ENCODE measurements around the gene PTCSC3. TPM values are rescaled to one million over a fixed set of nuclear protein-coding genes. Genes with fewer than 3 reads are reported as not detected.

The PTCSC3 gene
- total RNA-seq, 3 donors from 2014 or later (not counting 1 experiment from before 2014, with no cell fraction given), result not detected

DNA sequence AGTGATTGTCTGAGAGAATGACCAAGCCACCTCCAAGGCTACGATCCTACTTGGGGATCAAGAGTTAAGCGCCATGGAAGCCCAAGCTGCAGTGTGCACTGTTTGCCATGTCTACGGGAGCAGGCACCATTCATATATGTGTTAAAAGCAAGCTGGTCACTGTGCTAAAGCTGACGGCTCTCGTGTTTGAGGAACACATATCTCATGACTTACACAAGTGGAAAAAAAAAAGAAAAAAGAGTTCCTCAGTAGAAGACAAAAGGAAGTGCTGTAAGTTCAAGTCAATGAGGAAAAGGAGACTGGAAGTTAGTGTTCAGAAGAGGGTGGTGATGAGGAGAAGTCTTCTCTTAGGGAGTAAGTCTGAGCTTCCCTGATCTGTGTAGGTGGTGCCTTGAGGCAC is 4.9 kb upstream of the PTCSC3 start:
- no peaks in the 10 kb centered on the region for H3K27me3 Mint-ChIP-seq (ENCODE audit: low read depth in 2 of 2)
- H3K27ac Mint-ChIP-seq, result no peak overlapping the region
- H3K4me1 Mint-ChIP-seq, result no peaks in the 10 kb centered on the region
- H3K36me3 ChIP-seq (ENCODE audit: control insufficient read depth, insufficient read depth, low read length), result no peaks in the 10 kb centered on the region
- no peaks in the 10 kb centered on the region for H3K27me3 ChIP-seq (ENCODE audit: control insufficient read depth, insufficient read depth, low read length)
- intact Hi-C loops (cut with micrococcal nuclease), result no loop called here
- H3K36me3 Mint-ChIP-seq, result no peaks in the 10 kb centered on the region
- H3K4me1 ChIP-seq (ENCODE audit: control insufficient read depth, insufficient read depth, low read length), result no peaks in the 10 kb centered on the region
- H3K9me3 Mint-ChIP-seq, result peaks cover 3 to 5% of the 10 kb centered on the region in 2 donors
- DNase-seq (no peak), ATAC-seq (no peak)
- 60% methylated on average over 5 of the region's 5 CpGs for WGBS (ENCODE audit: insufficient coverage)
- no peak overlapping the region for H3K27ac ChIP-seq (ENCODE audit: low read length)
- H3K4me3 Mint-ChIP-seq, result no peak overlapping the region
- H3K9me3 ChIP-seq (ENCODE audit: control insufficient read depth, insufficient read depth, low read length), result no peaks in the 10 kb centered on the region
- TF ChIP-seq, protein P1, sequence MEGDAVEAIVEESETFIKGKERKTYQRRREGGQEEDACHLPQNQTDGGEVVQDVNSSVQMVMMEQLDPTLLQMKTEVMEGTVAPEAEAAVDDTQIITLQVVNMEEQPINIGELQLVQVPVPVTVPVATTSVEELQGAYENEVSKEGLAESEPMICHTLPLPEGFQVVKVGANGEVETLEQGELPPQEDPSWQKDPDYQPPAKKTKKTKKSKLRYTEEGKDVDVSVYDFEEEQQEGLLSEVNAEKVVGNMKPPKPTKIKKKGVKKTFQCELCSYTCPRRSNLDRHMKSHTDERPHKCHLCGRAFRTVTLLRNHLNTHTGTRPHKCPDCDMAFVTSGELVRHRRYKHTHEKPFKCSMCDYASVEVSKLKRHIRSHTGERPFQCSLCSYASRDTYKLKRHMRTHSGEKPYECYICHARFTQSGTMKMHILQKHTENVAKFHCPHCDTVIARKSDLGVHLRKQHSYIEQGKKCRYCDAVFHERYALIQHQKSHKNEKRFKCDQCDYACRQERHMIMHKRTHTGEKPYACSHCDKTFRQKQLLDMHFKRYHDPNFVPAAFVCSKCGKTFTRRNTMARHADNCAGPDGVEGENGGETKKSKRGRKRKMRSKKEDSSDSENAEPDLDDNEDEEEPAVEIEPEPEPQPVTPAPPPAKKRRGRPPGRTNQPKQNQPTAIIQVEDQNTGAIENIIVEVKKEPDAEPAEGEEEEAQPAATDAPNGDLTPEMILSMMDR (IDR thresholded peaks at IDR 0.05), result no peak
- H3K4me3 ChIP-seq (ENCODE audit: low read length), result no peak overlapping the region

DNA sequence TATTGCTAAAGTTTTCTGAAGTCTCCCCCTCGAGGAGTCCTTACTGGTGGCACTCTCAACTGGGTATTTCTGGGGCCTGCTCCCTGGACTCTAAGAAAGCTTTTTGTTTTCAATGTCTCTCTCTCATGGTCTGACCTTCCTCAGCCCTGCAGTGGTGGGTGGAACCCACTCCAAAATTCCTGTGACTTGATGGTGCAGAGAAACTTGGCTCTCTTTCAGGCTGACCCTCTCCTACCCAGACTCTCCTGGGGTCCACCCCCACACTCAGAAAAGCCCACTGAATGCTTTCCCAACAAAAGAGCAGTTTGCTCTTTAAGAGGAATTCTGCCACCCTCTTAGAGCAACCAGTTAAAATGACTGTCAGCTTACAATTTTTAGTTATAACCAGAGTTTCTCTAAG is 967 bp upstream of the PTCSC3 start:
- H3K36me3 Mint-ChIP-seq, result no peaks in the 10 kb centered on the region
- Histone ChIP-seq H3K27ac (ENCODE audit: low read length) (no peak overlapping the region), H3K36me3 (ENCODE audit: control insufficient read depth, insufficient read depth, low read length) (no peaks in the 10 kb centered on the region), H3K4me1 (ENCODE audit: control insufficient read depth, insufficient read depth, low read length) (no peaks in the 10 kb centered on the region), H3K9me3 (ENCODE audit: control insufficient read depth, insufficient read depth, low read length) (no peaks in the 10 kb centered on the region), H3K4me3 (ENCODE audit: low read length) (no peak overlapping the region), H3K27me3 (ENCODE audit: control insufficient read depth, insufficient read depth, low read length) (no peaks in the 10 kb centered on the region)
- H3K9me3 Mint-ChIP-seq, result peaks cover 0 to 4% of the 10 kb centered on the region in 2 donors
- intact Hi-C loops (cut with micrococcal nuclease), result no loop called here
- H3K27me3 Mint-ChIP-seq (ENCODE audit: low read depth in 2 of 2), result peaks cover 0 to 3% of the 10 kb centered on the region in 2 donors
- no peak for DNase-seq
- no peaks in the 10 kb centered on the region for H3K4me1 Mint-ChIP-seq
- no peak overlapping the region for H3K27ac Mint-ChIP-seq
- 79% methylated on average over 1 of the region's 1 CpG for WGBS (ENCODE audit: insufficient coverage)
- ATAC-seq, result no peak
- H3K4me3 Mint-ChIP-seq, result no peak overlapping the region
- TF ChIP-seq, protein P1 (IDR thresholded peaks at IDR 0.05), result no peak

DNA sequence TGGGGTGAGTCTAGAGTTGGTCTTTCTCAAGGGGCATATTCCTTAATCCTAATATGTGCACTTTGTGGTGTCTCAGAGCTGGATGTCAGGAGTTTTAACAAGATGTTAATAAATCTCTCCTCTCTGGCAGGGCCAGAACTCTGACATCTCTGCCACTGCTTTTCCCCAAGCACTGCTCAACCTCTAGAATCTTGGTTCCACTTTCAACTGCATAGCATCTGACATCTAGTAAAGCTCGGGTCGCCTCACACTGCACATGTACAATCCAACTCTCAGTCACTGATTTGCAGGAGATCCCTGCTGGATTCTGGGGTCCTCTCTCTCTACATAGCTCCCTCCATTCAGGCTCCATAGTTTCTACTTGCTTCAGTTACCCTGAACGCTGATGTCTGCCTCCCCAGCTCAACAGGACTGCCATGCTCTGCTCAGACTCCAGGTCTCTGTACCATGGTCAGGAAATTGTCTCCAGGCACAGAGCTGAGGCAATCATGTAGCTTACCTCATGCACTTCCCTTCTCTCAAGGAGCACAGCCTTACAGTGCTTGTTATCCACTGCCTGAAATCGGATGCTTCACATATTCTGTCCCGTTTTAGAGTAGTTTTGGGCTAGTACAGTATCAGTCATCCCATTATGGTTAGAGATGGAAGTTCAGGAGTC is 1.6 kb downstream of the PTCSC3 start:
- H3K36me3 Mint-ChIP-seq, result no peaks in the 10 kb centered on the region
- 89% methylated on average over 3 of the region's 5 CpGs for WGBS (ENCODE audit: insufficient coverage)
- Histone ChIP-seq H3K4me1 (ENCODE audit: control insufficient read depth, insufficient read depth, low read length) (no peaks in the 10 kb centered on the region), H3K9me3 (ENCODE audit: control insufficient read depth, insufficient read depth, low read length) (no peaks in the 10 kb centered on the region), H3K4me3 (ENCODE audit: low read length) (no peak overlapping the region), H3K27me3 (ENCODE audit: control insufficient read depth, insufficient read depth, low read length) (no peaks in the 10 kb centered on the region), H3K27ac (ENCODE audit: low read length) (no peak overlapping the region), H3K36me3 (ENCODE audit: control insufficient read depth, insufficient read depth, low read length) (no peaks in the 10 kb centered on the region)
- H3K4me1 Mint-ChIP-seq, result no peaks in the 10 kb centered on the region
- H3K9me3 Mint-ChIP-seq, result peaks cover 0 to 6% of the 10 kb centered on the region in 2 donors
- intact Hi-C loops (cut with micrococcal nuclease), result no loop called here
- ATAC-seq (no peak), DNase-seq (no peak)
- peaks cover 0 to 3% of the 10 kb centered on the region in 2 donors for H3K27me3 Mint-ChIP-seq (ENCODE audit: low read depth in 2 of 2)
- TF ChIP-seq, protein P1 (IDR thresholded peaks at IDR 0.05), result no peak
- no peak overlapping the region for H3K27ac Mint-ChIP-seq
- H3K4me3 Mint-ChIP-seq, result no peak overlapping the region

DNA sequence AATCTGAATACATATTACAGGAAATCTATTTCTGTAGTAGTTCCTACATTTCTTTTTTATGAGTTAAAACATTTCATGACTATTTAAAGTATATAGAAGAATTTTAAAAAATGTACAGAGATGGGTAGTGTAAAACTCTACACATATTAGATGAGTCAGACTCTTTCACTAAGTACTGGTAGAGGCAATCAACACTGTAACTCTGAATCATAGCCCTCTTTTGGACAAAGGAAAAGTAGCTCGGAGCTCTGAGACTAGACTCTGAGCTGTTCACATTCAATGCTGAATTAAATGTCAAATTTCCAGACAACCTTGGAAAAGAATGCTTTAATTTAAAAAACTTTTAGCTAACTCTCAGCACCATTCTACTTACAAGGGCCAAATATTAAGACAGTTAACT is 3.4 kb downstream of the PTCSC3 start:
- peaks cover 0 to 6% of the 10 kb centered on the region in 2 donors for H3K9me3 Mint-ChIP-seq
- H3K4me3 ChIP-seq (ENCODE audit: low read length), result no peak overlapping the region
- TF ChIP-seq, protein P1 (IDR thresholded peaks at IDR 0.05), result no peak
- no peak for DNase-seq
- no peaks in the 10 kb centered on the region for H3K36me3 Mint-ChIP-seq
- no peaks in the 10 kb centered on the region for H3K36me3 ChIP-seq (ENCODE audit: control insufficient read depth, insufficient read depth, low read length)
- H3K4me1 ChIP-seq (ENCODE audit: control insufficient read depth, insufficient read depth, low read length), result no peaks in the 10 kb centered on the region
- no peak for ATAC-seq
- H3K4me1 Mint-ChIP-seq, result no peaks in the 10 kb centered on the region
- H3K4me3 Mint-ChIP-seq, result no peak overlapping the region
- H3K27ac ChIP-seq (ENCODE audit: low read length), result no peak overlapping the region
- WGBS (ENCODE audit: insufficient coverage), result 50% methylated on average over 1 of the region's 1 CpG
- no peak overlapping the region for H3K27ac Mint-ChIP-seq
- no peaks in the 10 kb centered on the region for H3K9me3 ChIP-seq (ENCODE audit: control insufficient read depth, insufficient read depth, low read length)
- intact Hi-C loops (cut with micrococcal nuclease), result no loop called here
- H3K27me3 Mint-ChIP-seq (ENCODE audit: low read depth in 2 of 2), result peaks cover 0 to 3% of the 10 kb centered on the region in 2 donors
- H3K27me3 ChIP-seq (ENCODE audit: control insufficient read depth, insufficient read depth, low read length), result no peaks in the 10 kb centered on the region
